IPS-20b (cell line): ENCODE results near the gene UBA1.

Source experiments
- H3K27ac ChIP-seq: one replicate; pipeline ENCODE4 v1.5.1; 2013; ENCODE audit warnings: low read length
- H3K27me3 ChIP-seq: 2 replicates; pipeline ENCODE4 v1.6.1; 2013; ENCODE audit warnings: mild to moderate bottlenecking, low read length, inconsistent platforms; ENCODE audit not compliant: insufficient read depth
- H3K36me3 ChIP-seq: 2 replicates; pipeline ENCODE4 v1.6.1; 2013; ENCODE audit warnings: low read depth, mild to moderate bottlenecking, inconsistent platforms, low read length, moderate library complexity; ENCODE audit not compliant: insufficient read depth
- H3K4me1 ChIP-seq: 2 replicates; pipeline ENCODE4 v1.6.1; 2013; ENCODE audit warnings: mild to moderate bottlenecking, control low read depth, inconsistent platforms, low read length, moderate library complexity; ENCODE audit not compliant: insufficient read depth
- H3K4me3 ChIP-seq: 2 replicates; pipeline ENCODE4 v1.5.1; 2013; ENCODE audit warnings: mild to moderate bottlenecking, low read length, inconsistent platforms
- H3K9ac ChIP-seq: 2 replicates; pipeline ENCODE4 v1.6.1; 2013; ENCODE audit warnings: low read depth, mild to moderate bottlenecking, inconsistent platforms, low read length, moderate library complexity
- H3K9me3 ChIP-seq: 2 replicates; pipeline ENCODE4 v1.6.1; 2013; ENCODE audit warnings: mild to moderate bottlenecking, low read depth, low read length, inconsistent platforms; ENCODE audit not compliant: insufficient read depth

The UBA1 gene

GRCh38 chrX:47196098-47196497 lies 2.5 kb downstream of the UBA1 start:
- Histone ChIP-seq H3K4me3 (peak overlapping the region; percentile 30; the same call in 1 of the 2 replicates), H3K9me3 (no peaks in the 10 kb centered on the region), H3K4me1 (peaks cover 24% of the 10 kb centered on the region), H3K27me3 (no peaks in the 10 kb centered on the region), H3K36me3 (peaks cover 55% of the 10 kb centered on the region), H3K9ac (0 out of 2 replicates have a peak overlapping the region, but pooled peaks have one; percentile 27), H3K27ac (no peak overlapping the region)

GRCh38 chrX:47197526-47197925 lies 3.9 kb downstream of the UBA1 start:
- Histone ChIP-seq H3K27ac (no peak overlapping the region), H3K27me3 (no peaks in the 10 kb centered on the region), H3K4me3 (peak overlapping the region; percentile 45), H3K36me3 (peaks cover 69% of the 10 kb centered on the region), H3K9me3 (no peaks in the 10 kb centered on the region), H3K9ac (peak overlapping the region; percentile 2; the same call in 1 of the 2 replicates), H3K4me1 (peaks cover 24% of the 10 kb centered on the region)

GRCh38 chrX:47198026-47198686 lies 4.5 kb downstream of the UBA1 start:
- Histone ChIP-seq H3K27me3 (no peaks in the 10 kb centered on the region), H3K4me1 (peaks cover 24% of the 10 kb centered on the region), H3K4me3 (peak overlapping the region; percentile 45; the same call in 1 of the 2 replicates), H3K9me3 (no peaks in the 10 kb centered on the region), H3K36me3 (peaks cover 76% of the 10 kb centered on the region), H3K9ac (peak overlapping the region; percentile 2; the same call in 1 of the 2 replicates), H3K27ac (no peak overlapping the region)

GRCh38 chrX:47198687-47199080 lies 5.1 kb downstream of the UBA1 start:
- Histone ChIP-seq H3K27me3 (no peaks in the 10 kb centered on the region), H3K9me3 (no peaks in the 10 kb centered on the region), H3K4me1 (peaks cover 24% of the 10 kb centered on the region), H3K4me3 (no peak overlapping the region), H3K27ac (no peak overlapping the region), H3K9ac (no peak overlapping the region), H3K36me3 (peaks cover 81% of the 10 kb centered on the region)

- no peaks in the 10 kb centered on the region for H3K27me3 ChIP-seq
- H3K4me1 ChIP-seq = peaks cover 24% of the 10 kb centered on the region
- H3K9ac ChIP-seq = no peak overlapping the region
- H3K4me3 ChIP-seq = no peak overlapping the region
- H3K9me3 ChIP-seq = no peaks in the 10 kb centered on the region
- H3K36me3 ChIP-seq = peaks cover 87% of the 10 kb centered on the region
- H3K27ac ChIP-seq = no peak overlapping the region
Measured at GRCh38 chrX:47199286-47199685, 5.7 kb downstream of the UBA1 start.

GRCh38 chrX:47200385-47201150 lies 6.9 kb downstream of the UBA1 start:
- peaks cover 97% of the 10 kb centered on the region for H3K36me3 ChIP-seq
- no peak overlapping the region for H3K27ac ChIP-seq
- H3K9me3 ChIP-seq = no peaks in the 10 kb centered on the region
- H3K4me1 ChIP-seq = peaks cover 23% of the 10 kb centered on the region
- no peak overlapping the region for H3K4me3 ChIP-seq
- H3K27me3 ChIP-seq = no peaks in the 10 kb centered on the region
- H3K9ac ChIP-seq = no peak overlapping the region

- Histone ChIP-seq H3K4me3 (no peak overlapping the region), H3K4me1 (peaks cover 17% of the 10 kb centered on the region), H3K9me3 (no peaks in the 10 kb centered on the region), H3K36me3 (peaks cover 97% of the 10 kb centered on the region), H3K9ac (no peak overlapping the region), H3K27me3 (no peaks in the 10 kb centered on the region), H3K27ac (no peak overlapping the region)
Measured at GRCh38 chrX:47201345-47201944, 7.8 kb downstream of the UBA1 start.

GRCh38 chrX:47202316-47202715 lies 8.7 kb downstream of the UBA1 start:
- H3K9me3 ChIP-seq = no peaks in the 10 kb centered on the region
- no peaks in the 10 kb centered on the region for H3K27me3 ChIP-seq
- H3K9ac ChIP-seq = no peak overlapping the region
- no peak overlapping the region for H3K27ac ChIP-seq
- H3K36me3 ChIP-seq = peaks cover 97% of the 10 kb centered on the region
- peaks cover 9% of the 10 kb centered on the region for H3K4me1 ChIP-seq
- H3K4me3 ChIP-seq = no peak overlapping the region

- Histone ChIP-seq H3K4me3 (no peak overlapping the region), H3K27ac (no peak overlapping the region), H3K36me3 (peaks cover 97% of the 10 kb centered on the region), H3K27me3 (no peaks in the 10 kb centered on the region), H3K9ac (no peak overlapping the region), H3K9me3 (no peaks in the 10 kb centered on the region), H3K4me1 (peaks cover 3% of the 10 kb centered on the region)
Measured at GRCh38 chrX:47202877-47203276, 9.2 kb downstream of the UBA1 start.

GRCh38 chrX:47204970-47205369 lies 11.3 kb downstream of the UBA1 start:
- H3K9ac ChIP-seq = no peak overlapping the region
- no peak overlapping the region for H3K4me3 ChIP-seq
- H3K4me1 ChIP-seq = no peaks in the 10 kb centered on the region
- H3K9me3 ChIP-seq = no peaks in the 10 kb centered on the region
- no peak overlapping the region for H3K27ac ChIP-seq
- H3K27me3 ChIP-seq = no peaks in the 10 kb centered on the region
- peaks cover 99% of the 10 kb centered on the region for H3K36me3 ChIP-seq

GRCh38 chrX:47206316-47206715 lies 12.7 kb downstream of the UBA1 start:
- no peak overlapping the region for H3K9ac ChIP-seq
- no peaks in the 10 kb centered on the region for H3K27me3 ChIP-seq
- H3K4me3 ChIP-seq = no peak overlapping the region
- H3K9me3 ChIP-seq = no peaks in the 10 kb centered on the region
- peaks cover 99% of the 10 kb centered on the region for H3K36me3 ChIP-seq
- H3K4me1 ChIP-seq = no peaks in the 10 kb centered on the region
- H3K27ac ChIP-seq = no peak overlapping the region

- H3K4me1 ChIP-seq = no peaks in the 10 kb centered on the region
- no peak overlapping the region for H3K4me3 ChIP-seq
- no peak overlapping the region for H3K27ac ChIP-seq
- H3K27me3 ChIP-seq = no peaks in the 10 kb centered on the region
- peaks cover 99% of the 10 kb centered on the region for H3K36me3 ChIP-seq
- no peaks in the 10 kb centered on the region for H3K9me3 ChIP-seq
- H3K9ac ChIP-seq = no peak overlapping the region
Measured at GRCh38 chrX:47208108-47208507, 14.5 kb downstream of the UBA1 start.
